Measurements from ENCODE around the gene LRBA. TPM values are rescaled to one million over a fixed set of nuclear protein-coding genes. Genes with fewer than 3 reads are reported as not detected.
"Not testable (repeated sequence)": the region's sequence is repeated elsewhere in the genome, so short reads cannot be mapped to it uniquely, and the experiment has no call there.

The LRBA gene
- total and polyA plus RNA-seq, 4 experiments from 2014 or later: 17.1 to 64.5 (median 45.4) TPM

DNA sequence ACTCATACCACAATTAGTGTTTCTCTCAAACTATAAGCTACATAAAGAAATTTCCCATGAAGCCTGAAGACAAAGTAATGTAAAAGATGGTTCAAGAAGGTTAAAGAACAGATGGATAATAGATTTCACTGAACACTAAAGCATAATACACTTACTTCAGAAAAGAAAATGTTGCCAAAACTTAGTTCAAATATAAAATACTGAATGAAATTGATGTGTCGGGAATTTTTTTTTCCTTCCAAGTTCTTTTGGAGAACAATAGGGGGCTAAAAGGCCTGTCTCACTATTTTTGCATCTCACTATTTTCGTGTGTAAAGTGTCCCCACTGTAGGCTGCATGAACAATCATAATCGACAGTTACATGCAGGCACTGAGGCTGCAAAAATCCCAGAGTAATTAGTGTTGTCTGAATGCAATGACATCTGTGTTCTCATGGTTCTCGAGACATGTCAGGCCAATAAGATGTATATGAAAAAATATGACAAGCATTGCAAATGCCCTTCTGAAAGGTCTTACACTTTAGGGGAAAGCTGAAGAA is 445.0 kb downstream of the LRBA start:
- H3K4me3 ChIP-seq (ENCODE audit: low read length in 2 of 2): no peak overlapping the region
- intact Hi-C loops (cut with micrococcal nuclease): no loop called here
- no peak overlapping the region for H3K4me3 Mint-ChIP-seq
- peaks cover 0 to 3% (median 0%) of the 10 kb centered on the region in 4 donors for H3K4me1 Mint-ChIP-seq
- H3K9me3 ChIP-seq (ENCODE audit: control insufficient read depth in 1 of 2, low read length in 2 of 2): no peaks in the 10 kb centered on the region
- peaks cover 0 to 2% (median under 1%) of the 10 kb centered on the region in 8 donors for H3K9me3 Mint-ChIP-seq
- no peaks in the 10 kb centered on the region for H3K4me1 ChIP-seq (ENCODE audit: insufficient read depth, low read length)
- no peak for DNase-seq
- POLR2A ChIA-PET (ENCODE audit: partially characterized antibody): no interaction called here
- CTCF ChIA-PET (ENCODE audit: partially characterized antibody): no interaction called here
- peaks cover 23 to 26% of the 10 kb centered on the region in 2 donors for H3K36me3 Mint-ChIP-seq
- H3K27ac ChIP-seq (ENCODE audit: low read depth, low read length): no peak overlapping the region
- no peaks in the 10 kb centered on the region for H3K27me3 ChIP-seq (ENCODE audit: insufficient read depth, low read length)
- no peaks in the 10 kb centered on the region for H3K36me3 ChIP-seq (ENCODE audit: insufficient read depth, low read length)
- H3K27ac Mint-ChIP-seq: no peak overlapping the region
- H3K27me3 Mint-ChIP-seq: no peaks in the 10 kb centered on the region

DNA sequence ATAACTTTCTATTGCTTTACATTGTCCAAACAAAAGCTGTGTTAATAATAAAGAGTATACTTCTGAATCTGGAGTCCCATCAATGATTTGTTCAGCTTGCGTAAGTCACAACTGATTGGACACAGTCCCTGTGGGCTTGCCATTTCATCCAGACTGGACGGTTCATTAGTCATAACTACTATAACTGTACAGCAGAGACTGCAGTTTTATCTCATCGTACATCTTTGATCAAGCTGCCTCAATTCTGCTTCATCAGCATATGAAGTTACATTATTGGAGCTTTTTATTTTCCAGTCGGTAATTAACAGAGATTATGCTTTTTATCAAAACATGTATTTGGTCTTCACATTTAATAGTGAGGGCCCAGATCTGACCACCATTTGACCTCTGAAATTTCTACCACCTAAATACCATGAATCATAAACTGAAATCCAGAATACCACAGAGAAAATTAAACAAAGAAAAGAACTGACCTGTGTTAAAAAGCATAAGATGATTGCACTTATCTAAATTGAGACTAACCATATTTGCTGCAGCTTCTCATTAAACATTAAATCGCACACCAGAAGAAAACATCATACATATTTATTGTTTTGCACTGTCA is 445.6 kb downstream of the LRBA start:
- H3K27ac Mint-ChIP-seq: no peak overlapping the region
- H3K27me3 ChIP-seq (ENCODE audit: insufficient read depth, low read length): no peaks in the 10 kb centered on the region

DNA sequence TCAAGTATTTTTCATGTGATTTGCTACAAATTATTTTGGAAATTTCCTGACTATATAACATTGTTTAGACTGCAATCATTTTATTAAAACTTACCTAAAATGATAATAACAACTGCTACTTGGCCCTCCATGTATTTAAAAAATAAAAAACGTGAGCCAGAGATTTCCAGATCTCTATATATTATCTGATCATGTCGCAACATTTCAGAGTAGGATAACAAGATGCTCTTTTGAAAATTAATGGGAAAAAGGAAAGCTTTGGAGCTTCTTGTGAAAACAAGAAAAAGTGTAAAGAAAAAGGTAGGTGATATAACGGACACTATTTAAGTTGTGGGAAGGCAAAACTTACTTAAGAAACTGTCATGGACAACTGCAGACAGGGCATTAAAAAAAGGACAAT is 448.0 kb downstream of the LRBA start:
- peaks cover 38 to 40% of the 10 kb centered on the region in 2 donors for H3K36me3 Mint-ChIP-seq
- H3K27me3 Mint-ChIP-seq: no peaks in the 10 kb centered on the region
- intact Hi-C loops (cut with micrococcal nuclease): no loop called here
- H3K9me3 Mint-ChIP-seq: peaks cover 0 to 5% (median 3%) of the 10 kb centered on the region in 8 donors
- Histone ChIP-seq H3K36me3 (ENCODE audit: insufficient read depth, low read length) (no peaks in the 10 kb centered on the region), H3K27ac (ENCODE audit: low read depth, low read length) (no peak overlapping the region), H3K9me3 (ENCODE audit: control insufficient read depth in 1 of 2, low read length in 2 of 2) (no peaks in the 10 kb centered on the region), H3K27me3 (ENCODE audit: insufficient read depth, low read length) (no peaks in the 10 kb centered on the region), H3K4me3 (ENCODE audit: low read length in 2 of 2) (no peak overlapping the region), H3K4me1 (ENCODE audit: insufficient read depth, low read length) (no peaks in the 10 kb centered on the region)
- ChIA-PET CTCF (ENCODE audit: partially characterized antibody) (no interaction called here), POLR2A (ENCODE audit: partially characterized antibody) (no interaction called here)
- no peak for DNase-seq
- peak overlapping the region in 1 of 7 donors; percentile 12 for H3K27ac Mint-ChIP-seq
- H3K4me1 Mint-ChIP-seq: peaks cover 0 to 3% (median under 1%) of the 10 kb centered on the region in 4 donors
- H3K4me3 Mint-ChIP-seq: no peak overlapping the region

More for the DNA sequence above, 445.6 kb downstream of the LRBA start:
- peaks cover 0 to 3% (median 0%) of the 10 kb centered on the region in 4 donors for H3K4me1 Mint-ChIP-seq
- no peak for DNase-seq
- H3K36me3 Mint-ChIP-seq: peaks cover 28 to 29% of the 10 kb centered on the region in 2 donors
- H3K4me3 Mint-ChIP-seq: no peak overlapping the region
- H3K27me3 Mint-ChIP-seq: no peaks in the 10 kb centered on the region
- no peaks in the 10 kb centered on the region for H3K36me3 ChIP-seq (ENCODE audit: insufficient read depth, low read length)
- H3K9me3 Mint-ChIP-seq: peaks cover 0 to 5% (median 3%) of the 10 kb centered on the region in 8 donors
- POLR2A ChIA-PET (ENCODE audit: partially characterized antibody): no interaction called here
- no peak overlapping the region for H3K4me3 ChIP-seq (ENCODE audit: low read length in 2 of 2)
- H3K4me1 ChIP-seq (ENCODE audit: insufficient read depth, low read length): no peaks in the 10 kb centered on the region
- CTCF ChIA-PET (ENCODE audit: partially characterized antibody): no interaction called here
- H3K27ac ChIP-seq (ENCODE audit: low read depth, low read length): no peak overlapping the region
- no peaks in the 10 kb centered on the region for H3K9me3 ChIP-seq (ENCODE audit: control insufficient read depth in 1 of 2, low read length in 2 of 2)
- intact Hi-C loops (cut with micrococcal nuclease): no loop called here

DNA sequence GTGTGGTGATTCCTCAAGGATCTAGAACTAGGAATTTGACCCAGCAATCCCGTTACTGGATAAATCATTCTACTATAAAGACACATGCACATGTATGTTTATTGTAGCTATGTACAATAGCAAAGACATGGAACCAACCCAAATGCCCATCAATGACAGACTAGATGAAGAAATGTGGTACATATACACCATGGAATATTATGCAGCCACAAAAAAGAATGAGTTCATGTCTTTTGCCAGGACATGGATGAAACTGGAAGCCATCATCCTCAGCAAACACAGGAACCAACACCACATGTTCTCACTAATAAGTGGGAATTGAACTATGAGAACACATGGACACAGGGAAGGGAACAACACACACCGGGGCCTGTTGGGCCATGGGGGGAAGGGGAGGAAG is 450.1 kb downstream of the LRBA start:
- peaks cover 34 to 49% of the 10 kb centered on the region in 2 donors for H3K36me3 Mint-ChIP-seq
- H3K9me3 Mint-ChIP-seq; H3K4me1 Mint-ChIP-seq; H3K4me3 ChIP-seq (ENCODE audit: low read length in 2 of 2); CTCF ChIA-PET (ENCODE audit: partially characterized antibody); intact Hi-C loops (cut with micrococcal nuclease); H3K27me3 Mint-ChIP-seq; H3K27me3 ChIP-seq (ENCODE audit: insufficient read depth, low read length); H3K36me3 ChIP-seq (ENCODE audit: insufficient read depth, low read length); H3K27ac ChIP-seq (ENCODE audit: low read depth, low read length); H3K4me3 Mint-ChIP-seq; POLR2A ChIA-PET (ENCODE audit: partially characterized antibody); DNase-seq; H3K9me3 ChIP-seq (ENCODE audit: control insufficient read depth in 1 of 2, low read length in 2 of 2); H3K4me1 ChIP-seq (ENCODE audit: insufficient read depth, low read length): not testable (repeated sequence)
- peak overlapping the region in 1 of 7 donors; percentile 12 for H3K27ac Mint-ChIP-seq

DNA sequence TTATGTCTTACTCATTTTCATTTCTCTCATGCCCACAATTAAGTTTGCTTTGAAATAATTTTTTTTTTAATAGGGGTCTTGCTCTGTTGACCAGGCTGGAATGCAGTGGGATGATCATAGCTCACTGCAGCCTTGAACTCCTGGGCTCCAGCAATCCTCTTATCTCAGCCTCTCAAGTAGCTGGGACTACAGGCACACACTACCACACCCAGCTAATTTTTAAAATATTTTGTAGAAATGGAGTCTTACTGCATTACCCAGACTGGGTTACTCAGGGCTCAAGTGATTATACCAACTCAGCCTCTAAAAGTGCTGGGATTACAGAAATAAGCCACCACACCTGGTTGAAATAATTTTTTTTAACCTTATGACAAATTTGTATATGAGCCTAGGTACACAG is 452.3 kb downstream of the LRBA start:
- H3K27me3 Mint-ChIP-seq: no peaks in the 10 kb centered on the region
- ChIA-PET POLR2A (ENCODE audit: partially characterized antibody) (no interaction called here), CTCF (ENCODE audit: partially characterized antibody) (no interaction called here)
- H3K4me1 Mint-ChIP-seq: peaks cover 0 to 3% (median under 1%) of the 10 kb centered on the region in 4 donors
- DNase-seq: no peak
- H3K36me3 ChIP-seq (ENCODE audit: insufficient read depth, low read length): no peaks in the 10 kb centered on the region
- H3K27ac Mint-ChIP-seq: no peak overlapping the region
- peaks cover 0 to 5% (median 4%) of the 10 kb centered on the region in 8 donors for H3K9me3 Mint-ChIP-seq
- H3K4me3 Mint-ChIP-seq: no peak overlapping the region
- H3K36me3 Mint-ChIP-seq: peaks cover 35 to 51% of the 10 kb centered on the region in 2 donors
- H3K27me3 ChIP-seq (ENCODE audit: insufficient read depth, low read length): no peaks in the 10 kb centered on the region
- H3K4me1 ChIP-seq (ENCODE audit: insufficient read depth, low read length): no peaks in the 10 kb centered on the region
- H3K27ac ChIP-seq (ENCODE audit: low read depth, low read length): no peak overlapping the region
- intact Hi-C loops (cut with micrococcal nuclease): no loop called here
- no peaks in the 10 kb centered on the region for H3K9me3 ChIP-seq (ENCODE audit: control insufficient read depth in 1 of 2, low read length in 2 of 2)
- no peak overlapping the region for H3K4me3 ChIP-seq (ENCODE audit: low read length in 2 of 2)

DNA sequence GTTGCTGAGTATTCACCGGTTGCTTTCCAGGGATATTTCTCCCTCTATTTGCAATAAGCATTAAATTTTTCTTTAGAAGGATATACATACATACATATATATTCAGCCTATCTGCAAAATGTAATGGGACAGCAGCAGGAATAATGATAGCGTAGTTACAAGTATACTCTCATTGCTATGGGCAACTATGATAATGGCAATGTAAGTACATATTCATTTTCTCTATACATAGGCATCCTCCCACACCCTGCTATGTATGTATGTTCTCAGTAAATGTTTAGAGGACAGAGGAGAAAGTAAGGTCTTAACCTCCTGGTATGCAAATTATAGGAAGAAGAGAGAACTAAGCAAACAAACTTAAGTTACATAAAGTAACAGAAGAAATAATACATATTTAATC is 452.8 kb downstream of the LRBA start:
- ChIA-PET CTCF (ENCODE audit: partially characterized antibody) (no interaction called here), POLR2A (ENCODE audit: partially characterized antibody) (no interaction called here)
- Mint-ChIP-seq H3K27ac (peak overlapping the region in 1 of 7 donors; percentile 28), H3K4me1 (peaks cover 0 to 5% (median under 1%) of the 10 kb centered on the region in 4 donors), H3K9me3 (peaks cover 0 to 5% (median 3%) of the 10 kb centered on the region in 8 donors), H3K4me3 (no peak overlapping the region), H3K27me3 (no peaks in the 10 kb centered on the region), H3K36me3 (peaks cover 31 to 52% of the 10 kb centered on the region in 2 donors)
- intact Hi-C loops (cut with micrococcal nuclease): no loop called here
- H3K9me3 ChIP-seq (ENCODE audit: control insufficient read depth in 1 of 2, low read length in 2 of 2): no peaks in the 10 kb centered on the region
- H3K4me3 ChIP-seq (ENCODE audit: low read length in 2 of 2): no peak overlapping the region
- H3K36me3 ChIP-seq (ENCODE audit: insufficient read depth, low read length): no peaks in the 10 kb centered on the region
- H3K27me3 ChIP-seq (ENCODE audit: insufficient read depth, low read length): no peaks in the 10 kb centered on the region
- no peak for DNase-seq
- no peaks in the 10 kb centered on the region for H3K4me1 ChIP-seq (ENCODE audit: insufficient read depth, low read length)
- no peak overlapping the region for H3K27ac ChIP-seq (ENCODE audit: low read depth, low read length)

DNA sequence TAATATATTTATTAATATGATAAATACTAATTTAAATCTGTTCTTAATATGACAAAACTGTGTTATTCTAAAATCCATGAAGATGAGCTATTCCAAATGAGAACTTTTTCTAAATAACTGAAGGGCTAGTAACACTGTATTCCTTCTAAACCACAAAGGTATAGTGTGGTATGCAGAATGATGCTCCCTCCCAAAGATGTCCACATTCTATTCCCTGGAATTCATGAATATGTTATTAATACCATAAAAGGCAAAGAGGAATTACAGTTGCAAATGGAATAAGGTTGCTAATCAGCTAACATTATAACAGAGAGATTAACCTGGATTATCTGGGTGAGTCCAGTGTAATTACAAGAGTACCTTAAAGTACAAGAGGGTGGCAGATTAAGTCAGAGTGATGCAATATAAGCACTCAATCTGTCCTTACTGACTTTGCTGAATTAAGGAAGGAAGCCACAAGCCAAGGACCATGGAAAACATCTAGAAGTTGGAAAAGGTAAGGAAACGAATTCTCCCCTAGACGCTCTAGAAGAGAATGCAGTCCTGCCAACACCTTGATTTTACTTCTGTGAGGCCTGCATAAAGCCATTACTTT is 453.8 kb downstream of the LRBA start:
- Histone ChIP-seq H3K27ac (ENCODE audit: low read depth, low read length) (no peak overlapping the region), H3K4me1 (ENCODE audit: insufficient read depth, low read length) (no peaks in the 10 kb centered on the region), H3K27me3 (ENCODE audit: insufficient read depth, low read length) (no peaks in the 10 kb centered on the region), H3K4me3 (ENCODE audit: low read length in 2 of 2) (no peak overlapping the region), H3K9me3 (ENCODE audit: control insufficient read depth in 1 of 2, low read length in 2 of 2) (no peaks in the 10 kb centered on the region), H3K36me3 (ENCODE audit: insufficient read depth, low read length) (no peaks in the 10 kb centered on the region)
- ChIA-PET POLR2A (ENCODE audit: partially characterized antibody) (no interaction called here), CTCF (ENCODE audit: partially characterized antibody) (no interaction called here)
- Mint-ChIP-seq H3K4me1 (peaks cover 0 to 5% (median under 1%) of the 10 kb centered on the region in 4 donors), H3K27ac (no peak overlapping the region), H3K27me3 (no peaks in the 10 kb centered on the region), H3K4me3 (no peak overlapping the region), H3K9me3 (peaks cover 0 to 5% (median 3%) of the 10 kb centered on the region in 8 donors), H3K36me3 (peaks cover 30 to 54% of the 10 kb centered on the region in 2 donors)
- intact Hi-C loops (cut with micrococcal nuclease): no loop called here
- DNase-seq: no peak
